Smooth muscle cell of the brain vasculature (primary cell): ENCODE data around the gene ADGRA1.

ENCODE experiments used
- DNase-seq: peaks from one replicate; pipeline ENCODE4 v3.0.0-alpha.2; 2012; ENCODE audit warnings: low read depth, low spot score

Gene ADGRA1

DNA sequence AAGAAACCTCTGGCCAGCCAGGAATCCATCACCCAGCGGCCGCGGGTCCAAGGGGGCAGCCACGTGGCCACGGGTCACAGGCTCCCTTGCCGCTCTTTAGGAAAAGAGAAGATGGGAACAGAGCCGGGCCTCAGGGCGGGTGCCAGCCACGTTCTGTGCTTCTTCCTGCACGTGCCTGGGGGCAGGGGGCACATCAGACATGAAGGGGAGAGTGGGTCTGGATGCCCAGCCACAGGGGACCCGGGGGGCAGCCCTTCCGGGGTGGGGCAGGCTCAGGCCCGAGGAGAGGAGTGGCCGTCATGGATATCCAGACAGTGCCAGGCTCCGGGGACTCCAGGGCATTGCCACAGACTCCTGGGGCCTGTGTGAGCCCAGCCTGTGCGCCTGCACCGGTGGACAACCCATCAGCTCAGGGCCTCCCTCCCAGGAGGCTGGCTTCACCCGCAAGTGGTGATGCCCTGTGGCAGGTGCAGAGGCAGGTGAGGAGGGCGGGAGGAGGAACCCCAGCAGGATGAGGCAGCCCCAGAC is 31.0 kb upstream of the ADGRA1 start:
- DNase-seq: no peak

DNA sequence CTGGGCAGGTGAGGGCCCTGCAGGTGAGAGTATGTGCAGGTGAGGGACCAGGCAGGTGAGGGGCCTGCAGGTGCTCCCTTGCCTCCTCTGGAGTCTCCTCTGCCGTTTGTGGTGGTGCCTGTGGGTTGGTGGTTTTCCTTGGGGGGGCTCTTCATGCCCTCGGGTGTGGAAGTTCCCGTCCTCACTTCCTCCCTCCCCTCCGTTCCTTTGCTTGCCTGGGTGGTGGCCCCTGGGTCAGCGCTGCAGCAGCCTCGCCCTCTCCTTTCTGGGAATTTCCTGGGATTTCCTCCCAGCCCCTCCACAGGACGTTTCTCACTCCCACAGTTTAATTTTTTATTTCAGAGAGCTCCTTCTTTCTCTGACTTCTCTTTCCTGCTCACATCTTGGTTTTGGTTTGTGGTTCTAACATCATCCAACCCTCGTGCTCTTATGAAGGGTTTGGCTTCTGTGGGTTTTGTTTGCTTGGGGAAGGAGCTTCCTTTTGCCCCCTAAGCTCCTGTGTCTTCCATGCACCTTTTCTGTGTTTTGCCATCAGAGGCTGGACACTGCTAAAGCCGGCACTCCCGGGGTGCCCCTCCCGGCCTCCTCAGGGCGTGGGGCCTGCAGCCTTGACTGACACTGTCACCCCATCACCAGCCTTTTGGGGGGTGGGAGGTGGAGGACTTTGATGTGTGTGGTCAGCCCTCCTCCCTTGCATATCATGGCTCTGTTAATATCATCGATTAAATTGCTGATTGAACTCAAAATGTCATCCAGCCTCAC is 29.2 kb upstream of the ADGRA1 start:
- DNase-seq: no peak

- no peak for DNase-seq
Observed at GRCh38 chr10:133059093-133059470, 28.6 kb upstream of the ADGRA1 start.

- no peak for DNase-seq
Observed at GRCh38 chr10:133059571-133059970, 28.2 kb upstream of the ADGRA1 start.

- DNase-seq: no peak
Observed at GRCh38 chr10:133060022-133060421, 27.7 kb upstream of the ADGRA1 start.

DNA sequence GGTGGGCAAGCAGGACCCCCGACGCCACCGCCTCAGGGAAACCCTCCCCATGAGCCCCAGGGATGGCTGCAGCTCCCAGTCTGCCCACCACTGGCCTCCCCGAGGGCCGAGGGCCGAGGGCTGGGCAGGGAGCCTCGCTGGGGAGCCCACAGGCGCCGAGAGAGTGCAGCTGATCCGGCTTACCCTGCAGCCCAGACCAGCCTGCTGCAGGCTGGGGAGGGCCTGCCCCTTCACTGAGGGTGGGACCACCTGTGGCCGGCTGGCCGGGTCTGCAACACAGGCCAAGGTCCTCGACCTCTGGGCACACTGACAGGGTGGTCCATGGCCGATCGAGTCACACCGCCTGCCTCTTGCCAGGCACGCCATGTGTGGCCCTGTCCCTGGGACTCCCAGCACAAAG is 27.3 kb upstream of the ADGRA1 start:
- DNase-seq: no peak

- DNase-seq: no peak
Observed at GRCh38 chr10:133060881-133061280, 26.8 kb upstream of the ADGRA1 start.

- no peak for DNase-seq
Observed at GRCh38 chr10:133061296-133062038, 26.3 kb upstream of the ADGRA1 start.

DNA sequence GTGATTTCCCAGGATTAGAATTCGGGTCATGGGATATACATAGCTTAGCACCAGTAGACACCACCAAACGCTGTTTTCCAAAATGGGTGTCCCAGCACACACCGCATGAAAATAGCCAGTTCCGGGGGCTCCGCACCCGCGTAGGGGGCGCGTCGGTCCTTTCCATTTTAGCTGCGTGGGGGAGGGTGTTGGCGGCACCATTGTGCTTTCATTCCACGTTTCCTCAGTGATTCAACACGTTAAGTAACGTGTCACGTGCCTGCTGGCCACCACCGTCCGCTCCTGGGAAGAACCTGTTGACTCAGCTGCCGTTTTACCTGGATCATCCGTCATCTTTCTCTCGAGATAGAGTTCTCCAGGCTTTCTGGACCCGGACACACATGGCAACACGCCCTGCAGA is 25.6 kb upstream of the ADGRA1 start:
- no peak for DNase-seq

GRCh38 chr10:133062635-133063034 is 25.1 kb upstream of the ADGRA1 start:
- DNase-seq: no peak

- DNase-seq: no peak
Observed at GRCh38 chr10:133067149-133068105, 20.3 kb upstream of the ADGRA1 start.

DNA sequence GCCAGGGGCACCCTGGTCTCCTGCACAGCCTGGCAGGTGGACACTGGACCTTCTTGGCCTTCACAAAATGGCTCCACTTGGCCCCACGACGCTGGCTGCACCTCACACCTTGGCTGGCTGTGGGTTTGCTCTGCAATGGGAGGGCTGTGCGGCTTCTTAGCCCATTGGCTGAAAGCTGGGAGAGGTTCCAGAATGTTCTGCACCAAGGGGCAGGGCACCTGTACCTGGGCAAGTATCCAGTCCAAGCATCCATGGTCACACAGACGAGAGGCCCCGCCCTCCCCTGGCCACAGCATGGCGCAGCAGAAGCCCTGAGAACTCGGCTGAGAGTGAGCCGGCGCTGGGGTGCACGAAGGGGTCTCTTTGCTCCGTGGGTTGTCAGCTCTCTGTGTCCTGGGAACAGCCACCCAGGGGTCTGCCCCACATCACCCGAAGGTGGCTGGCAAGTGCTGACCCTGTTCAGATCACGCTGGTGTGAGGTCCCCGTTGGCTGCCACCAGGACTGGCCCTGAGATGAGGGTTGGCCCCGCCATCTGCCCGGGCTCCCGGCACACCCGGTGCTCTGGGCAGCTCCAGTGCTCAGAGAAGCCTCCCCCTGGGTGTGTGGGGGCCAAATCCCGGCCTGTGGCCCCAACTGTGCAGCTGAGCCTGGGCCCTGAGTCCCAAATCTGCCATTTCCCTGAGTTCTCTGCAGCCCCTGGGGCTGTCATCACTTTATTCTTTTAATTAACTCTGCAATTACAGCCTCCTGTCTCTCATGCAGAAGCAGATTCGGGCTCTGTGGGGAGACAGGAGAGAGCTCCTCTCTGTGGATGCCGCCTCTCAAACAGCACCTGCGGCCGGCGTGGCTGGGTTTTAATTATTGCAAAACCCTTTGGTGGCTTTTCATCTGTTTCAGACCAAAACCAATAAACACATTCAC is 19.4 kb upstream of the ADGRA1 start:
- DNase-seq: no peak

DNA sequence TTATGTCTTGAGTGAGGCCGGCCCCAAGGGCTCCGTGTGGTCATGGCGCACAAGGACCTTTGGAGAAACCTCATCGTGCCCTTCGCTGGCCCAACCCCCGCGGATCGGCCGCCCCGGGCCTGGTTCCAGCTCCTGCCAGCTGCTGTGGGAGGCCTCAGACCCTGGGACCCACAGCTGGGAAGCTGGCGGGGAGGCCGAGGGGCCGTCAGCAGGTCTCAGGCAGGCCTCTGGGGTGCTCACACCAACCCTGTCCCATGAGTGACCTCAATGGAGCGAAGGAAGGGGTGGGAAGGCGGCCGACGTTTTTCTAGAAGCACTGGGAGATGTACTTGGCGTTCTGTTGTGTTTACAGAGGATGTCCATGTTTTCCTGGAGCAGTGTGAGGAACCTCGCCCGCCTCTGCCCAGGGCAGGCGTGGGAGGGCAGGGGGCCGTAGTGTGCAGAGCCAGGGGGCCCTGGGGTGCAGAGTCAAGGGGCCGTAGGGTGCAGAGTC is 18.6 kb upstream of the ADGRA1 start:
- no peak for DNase-seq

DNA sequence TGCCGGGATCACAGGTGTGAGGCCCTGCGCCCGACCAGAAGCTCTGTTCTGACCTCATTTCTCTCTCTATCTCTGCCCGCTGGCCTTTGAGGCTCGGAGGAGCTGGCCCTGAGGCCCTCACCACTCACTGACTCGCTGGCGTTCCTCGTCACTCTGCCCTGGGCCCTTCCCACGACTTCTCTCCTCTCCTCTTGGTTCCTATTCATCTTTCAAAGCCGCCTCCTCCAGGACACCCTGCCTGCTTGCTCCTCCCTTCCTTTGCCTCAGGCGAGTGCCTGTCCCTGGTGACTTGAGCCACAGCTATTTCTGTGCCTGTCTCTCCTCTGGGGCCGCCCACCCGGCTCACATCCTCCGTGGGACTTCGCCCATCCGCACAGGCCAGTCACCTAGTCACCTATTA is 17.3 kb upstream of the ADGRA1 start:
- DNase-seq: no peak

GRCh38 chr10:133070810-133071209 is 16.9 kb upstream of the ADGRA1 start:
- DNase-seq: no peak

- DNase-seq: no peak
Observed at GRCh38 chr10:133071733-133072132, 16.0 kb upstream of the ADGRA1 start.

- no peak for DNase-seq
Observed at GRCh38 chr10:133072196-133072595, 15.5 kb upstream of the ADGRA1 start.

DNA sequence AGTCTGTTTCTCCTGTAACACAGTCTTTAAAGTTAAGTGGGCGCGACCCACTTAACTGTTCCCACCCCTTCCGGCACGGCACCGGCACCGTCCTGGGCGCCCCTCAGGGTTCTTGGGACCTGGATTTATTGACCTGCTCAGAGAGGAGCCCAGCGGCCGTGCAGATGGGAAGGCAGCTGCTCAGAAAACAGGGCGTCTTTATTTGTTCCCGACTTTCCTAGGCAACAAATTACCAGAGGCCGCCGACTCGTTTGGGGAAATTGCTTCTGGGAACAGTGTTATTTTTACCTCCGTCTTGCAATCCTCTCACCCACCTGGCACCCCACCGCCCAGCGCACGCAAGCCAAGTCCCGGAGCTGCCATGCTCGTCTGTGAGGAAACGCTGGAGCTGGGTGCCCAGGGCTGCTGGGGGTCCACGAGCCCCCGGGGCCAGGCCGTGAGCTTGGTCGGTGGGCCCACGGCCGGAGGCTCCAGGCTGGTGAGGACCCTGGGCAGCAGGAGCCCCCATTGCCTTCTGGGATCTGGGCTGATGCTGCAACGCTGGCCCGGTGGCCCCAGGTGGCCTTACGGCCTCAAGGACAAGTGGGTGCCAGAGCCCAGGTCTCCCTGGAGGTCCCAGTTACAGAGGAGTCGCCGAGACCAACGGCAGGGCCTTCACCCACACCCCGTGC is 14.9 kb upstream of the ADGRA1 start:
- no peak for DNase-seq

DNA sequence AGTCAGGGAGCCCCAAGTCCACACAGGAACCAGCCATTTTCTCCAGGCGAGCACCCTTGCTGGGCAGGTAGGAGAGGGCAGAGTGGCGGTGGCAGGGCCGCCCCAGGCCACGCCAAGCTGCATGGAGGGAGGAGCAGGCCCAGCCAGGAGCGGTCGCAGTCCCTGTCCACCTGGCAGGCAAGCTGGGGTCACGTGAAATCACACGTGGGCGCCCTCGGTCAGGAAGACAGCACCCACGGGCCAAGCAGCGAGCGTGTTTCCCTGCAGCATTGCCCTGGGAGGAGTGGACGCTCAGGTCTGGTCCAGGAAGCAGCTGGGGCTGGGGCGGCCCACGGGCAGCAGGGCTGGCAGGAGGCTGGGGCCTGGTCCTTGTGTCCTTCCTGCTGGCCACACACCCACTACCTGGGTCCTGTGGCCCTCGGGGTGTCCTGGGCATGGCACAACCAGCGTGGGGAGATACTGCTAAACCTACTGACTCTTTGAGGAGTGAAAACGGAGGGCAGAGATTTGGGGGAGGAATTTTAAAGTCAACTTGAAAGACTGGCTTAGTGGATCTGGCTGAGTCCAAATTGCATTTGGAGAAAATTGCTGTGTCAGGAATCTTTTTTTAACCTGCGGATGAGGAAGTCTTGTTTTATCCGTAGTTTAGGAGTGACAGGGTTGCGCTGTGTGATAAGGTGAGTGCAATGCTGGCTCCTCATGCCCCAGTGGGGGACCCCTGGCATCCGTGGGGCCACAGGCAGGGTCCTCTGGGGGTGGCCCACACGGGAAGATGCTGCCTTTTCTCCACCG is 12.2 kb upstream of the ADGRA1 start:
- no peak for DNase-seq
